Suprapubic skin (tissue), 3 donors: ENCODE measurements around the gene IL9R.
"Not testable (repeated sequence)": the region's sequence is repeated elsewhere in the genome, so short reads cannot be mapped to it uniquely, and the experiment has no call there.

ENCODE experiments used
- CTCF ChIP-seq, 2 donors: fragments of 200-600 bp in 1 of 2; fragments of 450-650 bp in 1 of 2; sonication (generic) in 1 of 2; IDR thresholded peaks; one replicate each; pipeline ENCODE4 v1.5.1; 2016 to 2019; ENCODE audit warnings: antibody characterized with exemption in 2 of 2, mild to moderate bottlenecking in 1 of 2, moderate library complexity in 1 of 2
- POLR2AphosphoS5 ChIP-seq, 3 donors: sonication (generic); formaldehyde crosslinking; IDR thresholded peaks; one replicate each; pipeline ENCODE4 v1.6.1; 2017; ENCODE audit warnings: antibody characterized with exemption in 3 of 3

DNA sequence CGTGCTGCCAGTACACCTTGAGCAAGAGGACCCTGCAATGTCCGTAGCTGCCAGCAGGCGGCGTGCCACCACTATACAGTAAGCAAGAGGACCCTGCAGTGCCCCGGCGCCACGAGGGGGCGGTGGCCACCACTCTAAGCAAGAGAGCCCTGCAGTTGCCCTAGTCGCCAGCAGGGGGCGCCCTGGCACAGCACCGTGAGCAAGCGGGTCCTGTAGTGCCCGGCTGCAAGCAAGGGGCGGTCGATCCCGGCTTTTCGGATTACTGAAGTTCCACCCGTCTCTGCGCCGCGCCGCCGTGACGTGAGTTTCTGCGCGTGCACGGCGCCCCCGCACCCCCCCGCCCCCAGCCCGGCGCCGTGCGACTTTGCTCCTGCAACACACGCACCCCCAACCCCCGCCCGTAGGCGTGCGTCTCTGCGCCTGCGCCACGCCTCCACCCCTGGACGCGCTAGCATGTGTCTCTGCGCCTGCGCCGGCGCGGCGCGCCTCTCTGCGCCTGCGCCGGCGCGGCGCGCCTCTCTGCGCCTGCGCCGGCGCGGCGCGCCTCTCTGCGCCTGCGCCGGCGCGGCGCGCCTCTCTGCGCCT lies 31.2 kb downstream of the IL9R start:
- TF ChIP-seq CTCF, POLR2AphosphoS5 (IDR thresholded peaks at IDR 0.05): not testable (repeated sequence)
